ENCODE measurements around the gene VPS13D.

- TF ChIP-seq POLR2A (IDR thresholded peaks at IDR 0.05; ENCODE audit: low read length) (no peak), GATA1 (IDR thresholded peaks at IDR 0.05; ENCODE audit: low read depth, low read length) (no peak)
Measured at GRCh38 chr1:12201352-12202189, 28.3 kb upstream of the VPS13D start.

Measured in erythroblast (primary cell).